GM18508 (cell line): Measurements from ENCODE around the gene DTHD1.

Source experiments
- ATAC-seq: cut with Tn5 transposase; IDR thresholded peaks from one replicate; pipeline ENCODE4 v1.9.1; 2021; ENCODE audit warnings: moderate number of reproducible peaks; ENCODE audit not compliant: insufficient read depth, unreplicated experiment

The DTHD1 gene

GRCh38 chr4:36337665-36338185 is 56.3 kb downstream of the DTHD1 start:
- no peak for ATAC-seq

GRCh38 chr4:36338973-36339372 is 57.6 kb downstream of the DTHD1 start:
- no peak for ATAC-seq

- ATAC-seq = no peak
Observed at GRCh38 chr4:36341936-36342335, 60.5 kb downstream of the DTHD1 start.

GRCh38 chr4:36343501-36344175 is 62.2 kb downstream of the DTHD1 start:
- ATAC-seq = no peak

- ATAC-seq = peak; percentile 97
Observed at GRCh38 chr4:36348403-36348938, 67.1 kb downstream of the DTHD1 start.

- no peak for ATAC-seq
Observed at GRCh38 chr4:36349938-36350549, 68.6 kb downstream of the DTHD1 start.

GRCh38 chr4:36351082-36351666 is 69.8 kb downstream of the DTHD1 start:
- no peak for ATAC-seq

GRCh38 chr4:36353998-36354397 is 72.6 kb downstream of the DTHD1 start:
- ATAC-seq = no peak

GRCh38 chr4:36358173-36358572 is 76.8 kb downstream of the DTHD1 start:
- ATAC-seq = no peak

GRCh38 chr4:36360755-36361154 is 79.3 kb downstream of the DTHD1 start:
- ATAC-seq = no peak

- no peak for ATAC-seq
Observed at GRCh38 chr4:36363024-36363423, 81.6 kb downstream of the DTHD1 start.

- no peak for ATAC-seq
Observed at GRCh38 chr4:36374836-36375511, 93.6 kb downstream of the DTHD1 start.

GRCh38 chr4:36385951-36386571 is 104.6 kb downstream of the DTHD1 start:
- ATAC-seq = peak; percentile 82

- no peak for ATAC-seq
Observed at GRCh38 chr4:36386691-36387090, 105.3 kb downstream of the DTHD1 start.

GRCh38 chr4:36388710-36389109 is 107.3 kb downstream of the DTHD1 start:
- no peak for ATAC-seq

GRCh38 chr4:36391411-36391810 is 110.0 kb downstream of the DTHD1 start:
- ATAC-seq = no peak

- ATAC-seq = no peak
Observed at GRCh38 chr4:36392024-36392423, 110.6 kb downstream of the DTHD1 start.

- no peak for ATAC-seq
Observed at GRCh38 chr4:36392916-36393315, 111.5 kb downstream of the DTHD1 start.
